ENCODE data around the gene PCBD2.
"Not testable (repeated sequence)": the region's sequence is repeated elsewhere in the genome, so short reads cannot be mapped to it uniquely, and the experiment has no call there.

The PCBD2 gene

GRCh38 chr5:134910752-134911151, 5.8 kb downstream of the PCBD2 start:
- DNase-seq = not testable (repeated sequence)

GRCh38 chr5:134911285-134912206, 6.6 kb downstream of the PCBD2 start:
- no peak for DNase-seq

GRCh38 chr5:134913254-134913653, 8.3 kb downstream of the PCBD2 start:
- DNase-seq = no peak

- no peak for DNase-seq
Measured at GRCh38 chr5:134913795-134914194, 8.9 kb downstream of the PCBD2 start.

- no peak for DNase-seq
Measured at GRCh38 chr5:134917070-134917815, 12.3 kb downstream of the PCBD2 start.

GRCh38 chr5:134918861-134919260, 13.9 kb downstream of the PCBD2 start:
- DNase-seq = no peak

- DNase-seq = no peak
Measured at GRCh38 chr5:134920848-134921575, 16.1 kb downstream of the PCBD2 start.

- no peak for DNase-seq
Measured at GRCh38 chr5:134932508-134932907, 27.6 kb downstream of the PCBD2 start.

- DNase-seq = no peak
Measured at GRCh38 chr5:134934202-134934601, 29.3 kb downstream of the PCBD2 start.

- no peak for DNase-seq
Measured at GRCh38 chr5:134935711-134936602, 31.0 kb downstream of the PCBD2 start.

- DNase-seq = no peak
Measured at GRCh38 chr5:134937526-134937925, 32.6 kb downstream of the PCBD2 start.

GRCh38 chr5:134938030-134938429, 33.1 kb downstream of the PCBD2 start:
- no peak for DNase-seq

- no peak for DNase-seq
Measured at GRCh38 chr5:134939500-134939899, 34.6 kb downstream of the PCBD2 start.

- DNase-seq = no peak
Measured at GRCh38 chr5:134943547-134943946, 38.6 kb downstream of the PCBD2 start.

- DNase-seq = no peak
Measured at GRCh38 chr5:134944630-134945029, 39.7 kb downstream of the PCBD2 start.

- no peak for DNase-seq
Measured at GRCh38 chr5:134945041-134945440, 40.1 kb downstream of the PCBD2 start.

- DNase-seq = no peak
Measured at GRCh38 chr5:134948911-134949310, 44.0 kb downstream of the PCBD2 start.

GRCh38 chr5:134949316-134949715, 44.4 kb downstream of the PCBD2 start:
- no peak for DNase-seq

- no peak for DNase-seq
Measured at GRCh38 chr5:134957920-134958608, 53.1 kb downstream of the PCBD2 start.

GRCh38 chr5:134958755-134959154, 53.8 kb downstream of the PCBD2 start:
- DNase-seq = no peak

GRCh38 chr5:134963098-134963497, 58.2 kb downstream of the PCBD2 start:
- DNase-seq = no peak

Measured in NCI-H1048 (cell line).